Natural killer cell (primary cell): ENCODE data around the gene GCH1. TPM values are rescaled to one million over a fixed set of nuclear protein-coding genes. Genes with fewer than 3 reads are reported as not detected.

ENCODE experiments used
- ATAC-seq, 3 donors: fragments of 150-1000 bp in 2 of 3; fragments of 200-7000 bp in 1 of 3; cut with Tn5 transposase; 1 replicate in 1 of 3; 2 replicates in 2 of 3; pipeline ENCODE4 v1.10.0; 2021; ENCODE audit warnings: mild to moderate bottlenecking in 2 of 3, moderate library complexity in 2 of 3
- DNase-seq, 2 donors: peaks; one replicate each; pipeline versions ENCODE4 v3.0.0 to v3.0.0-alpha.2; 2013 to 2021; ENCODE audit warnings: mixed read lengths in 1 of 2
- H3K27ac ChIP-seq: one replicate; pipeline ENCODE4 v1.5.1; 2013; ENCODE audit warnings: mild to moderate bottlenecking, low read length
- H3K27me3 ChIP-seq: one replicate; pipeline ENCODE4 v1.6.1; 2013; ENCODE audit warnings: low read length; ENCODE audit not compliant: control insufficient read depth, insufficient read depth
- H3K36me3 ChIP-seq: one replicate; pipeline ENCODE4 v1.6.1; 2013; ENCODE audit warnings: low read length; ENCODE audit not compliant: control insufficient read depth, insufficient read depth
- H3K4me1 ChIP-seq: one replicate; pipeline ENCODE4 v1.6.1; 2013; ENCODE audit warnings: low read length; ENCODE audit not compliant: control insufficient read depth, insufficient read depth
- H3K4me3 ChIP-seq: one replicate; pipeline ENCODE4 v1.5.1; 2013; ENCODE audit warnings: low read length
- H3K9me3 ChIP-seq: one replicate; pipeline ENCODE4 v1.6.1; 2013; ENCODE audit warnings: low read length; ENCODE audit not compliant: control insufficient read depth, insufficient read depth
- H3K27ac Mint-ChIP-seq, 2 donors: one replicate each; pipeline ENCODE4 v1.8.0; 2022; ENCODE audit warnings: mild to moderate bottlenecking in 2 of 2, mixed read lengths in 2 of 2, moderate library complexity in 1 of 2
- H3K27me3 Mint-ChIP-seq, 2 donors: one replicate each; pipeline ENCODE4 v1.8.0; 2022; ENCODE audit warnings: low read depth in 2 of 2, mixed read lengths in 2 of 2
- H3K36me3 Mint-ChIP-seq: one replicate; pipeline ENCODE4 v1.8.0; 2022; ENCODE audit warnings: mixed read lengths
- H3K4me1 Mint-ChIP-seq, 2 donors: one replicate each; pipeline ENCODE4 v1.8.0; 2022; ENCODE audit warnings: mixed read lengths in 2 of 2
- H3K4me3 Mint-ChIP-seq: one replicate; pipeline ENCODE4 v1.8.0; 2022; ENCODE audit warnings: mild to moderate bottlenecking, moderate library complexity, mixed read lengths
- H3K9me3 Mint-ChIP-seq, 2 donors: one replicate each; pipeline ENCODE4 v1.8.0; 2022; ENCODE audit warnings: mixed read lengths in 2 of 2
- WGBS: methylation state at CpG from one replicate; pipeline ENCODE4 v1.1.7; 2013; ENCODE audit warnings: missing lambda C conversion rate; ENCODE audit not compliant: insufficient coverage; 5-methylcytosine and 5-hydroxymethylcytosine counted together
- intact Hi-C: fragments of 100-400 bp; cut with micrococcal nuclease; formaldehyde crosslinking; loops from one replicate; pipeline ENCODE4 v1.14.2; 2022
- total RNA-seq, 4 donors: library from RNA; stranded (reverse); fragments of 120-200 nt in 1 of 4; gene quantifications; one replicate each; pipeline versions ENCODE4 v1.2.3 to v1.2.4, GENCODE V29; 2013 to 2022
- TF ChIP-seq, protein P1 (sequence below): fragments of 200-600 bp; IDR thresholded peaks from one replicate; pipeline ENCODE4 v1.8.0; 2022; ENCODE audit warnings: antibody characterized with exemption

Gene GCH1
- total RNA-seq, 3 donors from 2014 or later (not counting 1 experiment from before 2014, with no cell fraction given), result 51.7 to 71.5 (median 52.6) TPM

DNA sequence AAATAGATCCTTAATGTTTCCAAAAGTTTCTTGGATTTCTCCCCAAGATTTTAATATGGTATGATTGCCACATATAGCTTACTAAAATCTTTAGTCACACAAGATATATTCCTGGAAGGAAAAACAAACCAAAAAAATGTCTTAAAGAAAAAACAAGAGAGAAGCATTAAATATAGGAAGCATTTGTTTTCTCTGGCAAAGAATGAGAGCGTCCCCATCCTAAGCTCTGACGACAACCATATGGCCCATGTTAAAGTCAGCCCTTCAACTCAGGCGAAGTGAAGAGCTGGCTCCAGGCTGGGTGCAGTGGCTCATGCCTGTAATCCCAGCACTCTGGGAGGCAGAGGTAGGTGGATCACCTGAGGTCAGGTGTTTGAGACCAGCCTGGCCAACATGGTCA, 35.6 kb downstream of the GCH1 start:
- TF ChIP-seq, protein P1, sequence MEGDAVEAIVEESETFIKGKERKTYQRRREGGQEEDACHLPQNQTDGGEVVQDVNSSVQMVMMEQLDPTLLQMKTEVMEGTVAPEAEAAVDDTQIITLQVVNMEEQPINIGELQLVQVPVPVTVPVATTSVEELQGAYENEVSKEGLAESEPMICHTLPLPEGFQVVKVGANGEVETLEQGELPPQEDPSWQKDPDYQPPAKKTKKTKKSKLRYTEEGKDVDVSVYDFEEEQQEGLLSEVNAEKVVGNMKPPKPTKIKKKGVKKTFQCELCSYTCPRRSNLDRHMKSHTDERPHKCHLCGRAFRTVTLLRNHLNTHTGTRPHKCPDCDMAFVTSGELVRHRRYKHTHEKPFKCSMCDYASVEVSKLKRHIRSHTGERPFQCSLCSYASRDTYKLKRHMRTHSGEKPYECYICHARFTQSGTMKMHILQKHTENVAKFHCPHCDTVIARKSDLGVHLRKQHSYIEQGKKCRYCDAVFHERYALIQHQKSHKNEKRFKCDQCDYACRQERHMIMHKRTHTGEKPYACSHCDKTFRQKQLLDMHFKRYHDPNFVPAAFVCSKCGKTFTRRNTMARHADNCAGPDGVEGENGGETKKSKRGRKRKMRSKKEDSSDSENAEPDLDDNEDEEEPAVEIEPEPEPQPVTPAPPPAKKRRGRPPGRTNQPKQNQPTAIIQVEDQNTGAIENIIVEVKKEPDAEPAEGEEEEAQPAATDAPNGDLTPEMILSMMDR, result no peak
- intact Hi-C loops, result no loop called here
- H3K4me1 ChIP-seq, result peaks cover 2% of the 10 kb centered on the region
- ATAC-seq (no peak), DNase-seq (no peak)
- H3K27ac ChIP-seq, result no peak overlapping the region
- H3K27me3 ChIP-seq, result no peaks in the 10 kb centered on the region
- H3K36me3 ChIP-seq, result peaks cover 13% of the 10 kb centered on the region
- Mint-ChIP-seq H3K27me3 (no peaks in the 10 kb centered on the region), H3K4me1 (peaks cover 40 to 59% of the 10 kb centered on the region in 2 donors), H3K27ac (peak overlapping the region; percentile 33 to 77), H3K4me3 (no peak overlapping the region), H3K9me3 (no peaks in the 10 kb centered on the region), H3K36me3 (no peaks in the 10 kb centered on the region)
- WGBS, result 97% methylated on average over 3 of the region's 3 CpGs
- H3K9me3 ChIP-seq, result no peaks in the 10 kb centered on the region
- H3K4me3 ChIP-seq, result no peak overlapping the region

DNA sequence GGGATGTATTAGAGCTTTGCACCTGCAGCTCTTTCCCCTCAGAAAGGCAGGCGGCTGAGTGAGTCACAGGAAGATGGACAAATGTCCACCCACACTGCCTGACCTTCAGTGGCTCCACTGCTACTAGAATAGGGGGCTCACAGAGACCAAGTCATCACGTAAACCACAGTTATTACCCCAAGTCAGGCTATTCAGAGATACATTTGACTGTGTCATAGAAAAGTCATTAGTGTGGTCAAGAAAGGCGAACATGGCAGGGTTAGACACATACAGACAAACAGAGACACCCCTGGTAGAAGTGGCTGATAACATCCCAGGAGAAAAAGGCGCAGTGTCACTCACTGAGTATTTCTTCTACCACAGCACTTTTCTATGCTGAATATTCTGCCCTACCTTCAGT, 36.0 kb downstream of the GCH1 start:
- H3K36me3 ChIP-seq, result peaks cover 15% of the 10 kb centered on the region
- DNase-seq (no peak), ATAC-seq (peak in 2 of 3 donors; percentile 41 to 47)
- H3K4me3 Mint-ChIP-seq, result no peak overlapping the region
- H3K27me3 Mint-ChIP-seq, result no peaks in the 10 kb centered on the region
- H3K9me3 Mint-ChIP-seq, result no peaks in the 10 kb centered on the region
- TF ChIP-seq, protein P1, result no peak
- intact Hi-C loops, result no loop called here
- peaks cover 39 to 57% of the 10 kb centered on the region in 2 donors for H3K4me1 Mint-ChIP-seq
- H3K4me1 ChIP-seq, result peaks cover 2% of the 10 kb centered on the region
- WGBS, result 70% methylated on average over 4 of the region's 4 CpGs
- H3K27ac ChIP-seq, result no peak overlapping the region
- H3K9me3 ChIP-seq, result no peaks in the 10 kb centered on the region
- H3K36me3 Mint-ChIP-seq, result no peaks in the 10 kb centered on the region
- no peaks in the 10 kb centered on the region for H3K27me3 ChIP-seq
- H3K27ac Mint-ChIP-seq, result peak overlapping the region; percentile 33 to 77
- H3K4me3 ChIP-seq, result no peak overlapping the region

DNA sequence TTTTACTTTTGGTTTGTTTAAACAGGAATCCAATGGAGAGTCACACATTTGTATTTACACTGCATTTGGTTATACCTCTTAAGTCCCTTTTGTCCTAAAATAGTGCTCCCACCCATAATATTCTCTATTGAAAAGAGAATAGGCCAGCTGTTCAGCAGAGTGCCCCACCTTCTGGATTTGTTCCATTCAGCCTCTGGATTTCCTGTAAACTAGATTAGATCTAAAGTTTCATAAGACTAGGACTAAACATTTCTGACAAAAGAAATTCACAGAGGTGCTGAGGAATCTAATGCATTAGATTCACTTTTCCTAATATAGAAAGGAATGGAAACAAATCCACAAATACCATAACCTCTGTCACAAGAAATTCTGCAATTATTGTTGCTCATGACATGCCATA, 38.1 kb downstream of the GCH1 start:
- Histone ChIP-seq H3K9me3 (no peaks in the 10 kb centered on the region), H3K4me1 (no peaks in the 10 kb centered on the region), H3K36me3 (peaks cover 22% of the 10 kb centered on the region), H3K27me3 (no peaks in the 10 kb centered on the region), H3K27ac (no peak overlapping the region), H3K4me3 (no peak overlapping the region)
- Mint-ChIP-seq H3K4me3 (no peak overlapping the region), H3K36me3 (no peaks in the 10 kb centered on the region), H3K9me3 (no peaks in the 10 kb centered on the region), H3K27ac (peak overlapping the region; percentile 31 to 77), H3K4me1 (peaks cover 25 to 36% of the 10 kb centered on the region in 2 donors), H3K27me3 (no peaks in the 10 kb centered on the region)
- TF ChIP-seq, protein P1, result no peak
- ATAC-seq, result no peak
- intact Hi-C loops, result no loop called here
- DNase-seq, result no peak

DNA sequence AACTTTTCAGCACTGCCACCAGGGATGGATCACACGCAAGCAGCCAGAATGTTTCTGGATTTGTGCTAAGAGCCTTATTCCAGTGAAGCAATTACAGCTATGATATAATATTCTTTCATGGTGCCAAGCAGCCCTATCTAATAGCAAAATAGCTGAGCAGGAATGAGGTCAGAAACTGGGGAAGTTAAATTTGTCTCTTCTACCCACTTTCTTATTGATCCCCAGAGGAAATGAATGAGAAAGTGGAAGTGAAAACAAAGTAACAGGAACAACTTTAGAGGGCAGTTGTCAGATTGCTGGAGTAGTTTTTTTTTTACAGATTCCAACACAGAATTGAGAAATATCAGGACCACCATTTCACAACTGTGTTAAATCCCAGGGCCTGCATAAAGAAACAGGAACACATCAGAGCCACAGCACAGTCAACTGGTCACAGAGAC, 44.8 kb downstream of the GCH1 start:
- H3K4me1 ChIP-seq, result peaks cover 8% of the 10 kb centered on the region
- Mint-ChIP-seq H3K9me3 (no peaks in the 10 kb centered on the region), H3K36me3 (peaks cover 8% of the 10 kb centered on the region), H3K27ac (peak overlapping the region; percentile 41 to 58), H3K4me1 (peaks cover 18 to 27% of the 10 kb centered on the region in 2 donors), H3K4me3 (no peak overlapping the region), H3K27me3 (no peaks in the 10 kb centered on the region)
- H3K9me3 ChIP-seq, result no peaks in the 10 kb centered on the region
- WGBS, result 100% methylated on average over 1 of the region's 1 CpG
- DNase-seq (no peak), ATAC-seq (no peak)
- H3K27me3 ChIP-seq, result no peaks in the 10 kb centered on the region
- no peak overlapping the region for H3K4me3 ChIP-seq
- H3K27ac ChIP-seq, result no peak overlapping the region
- intact Hi-C loops, result no loop called here
- TF ChIP-seq, protein P1, result no peak
- peaks cover 27% of the 10 kb centered on the region for H3K36me3 ChIP-seq
